HepG2 (cell line): ENCODE measurements around the gene ZFP64. TPM values are rescaled to one million over a fixed set of nuclear protein-coding genes. Genes with fewer than 3 reads are reported as not detected.

Source experiments
- AGO2 ChIP-seq: fragments of 200-400 bp; formaldehyde crosslinking; optimal IDR thresholded peaks from 2 replicates; pipeline ENCODE3; 2017; ENCODE audit warnings: mild to moderate bottlenecking, low read depth, low read length, moderate library complexity
- AKAP8 ChIP-seq: sonication (generic); formaldehyde crosslinking; IDR thresholded peaks from 2 replicates; pipeline ENCODE4 v1.5.1; 2020; ENCODE audit warnings: mild to moderate bottlenecking, missing genetic modification reagents
- BHLHE40 ChIP-seq: IDR thresholded peaks from 2 replicates; pipeline ENCODE4 v1.6.1; 2011; ENCODE audit warnings: low read length, improper control_type of control experiment
- HCFC1 ChIP-seq: fragments of 150-350 bp; IDR thresholded peaks from 2 replicates; pipeline ENCODE4 v1.6.1; 2014; ENCODE audit warnings: low read depth, low read length
- HDAC2 ChIP-seq: sonication (generic); formaldehyde crosslinking; IDR thresholded peaks from 2 replicates; pipeline ENCODE4 v1.4.0; 2020; ENCODE audit warnings: missing genetic modification reagents
- HNRNPUL1 ChIP-seq: fragments of 200-400 bp; formaldehyde crosslinking; IDR thresholded peaks from 2 replicates; pipeline ENCODE4 v1.6.1; 2017; ENCODE audit warnings: low read depth, mild to moderate bottlenecking, low read length, moderate library complexity
- IRF9 ChIP-seq: sonication (generic); formaldehyde crosslinking; IDR thresholded peaks from 2 replicates; pipeline ENCODE4 v1.8.0; 2022; ENCODE audit warnings: missing genetic modification reagents, mild to moderate bottlenecking, borderline replicate concordance
- NR1H2 ChIP-seq: sonication (generic); formaldehyde crosslinking; IDR thresholded peaks from 2 replicates; pipeline ENCODE4 v1.8.1; 2022; ENCODE audit warnings: low read depth, missing genetic modification reagents, borderline replicate concordance
- SOX5 ChIP-seq: IDR thresholded peaks from 2 replicates; pipeline ENCODE4 v1.6.1; 2016; ENCODE audit warnings: borderline replicate concordance
- ZFP36L1 ChIP-seq: sonication (generic); formaldehyde crosslinking; IDR thresholded peaks from 2 replicates; pipeline ENCODE4 v1.8.0; 2022; ENCODE audit warnings: mild to moderate bottlenecking, missing genetic modification reagents, moderate library complexity
- ZGPAT ChIP-seq: IDR thresholded peaks from 2 replicates; pipeline ENCODE4 v1.6.1; 2016; ENCODE audit warnings: mild to moderate bottlenecking
- ZNF282 ChIP-seq: fragments of 450-650 bp; IDR thresholded peaks from 2 replicates; pipeline ENCODE4 v1.6.1; 2018; ENCODE audit not compliant: partially characterized antibody
- ZNF629 ChIP-seq: sonication (generic); formaldehyde crosslinking; conservative IDR thresholded peaks from 2 replicates; pipeline ENCODE4 v1.5.0; 2020; ENCODE audit warnings: missing genetic modification reagents
- ZNF660 ChIP-seq: sonication (generic); formaldehyde crosslinking; IDR thresholded peaks from 2 replicates; pipeline ENCODE4 v1.5.1; 2020; ENCODE audit warnings: mild to moderate bottlenecking, low read depth, missing genetic modification reagents, borderline replicate concordance
- ZNF678 ChIP-seq: sonication (generic); formaldehyde crosslinking; IDR thresholded peaks from 2 replicates; pipeline ENCODE4 v1.4.0; 2020; ENCODE audit warnings: mild to moderate bottlenecking, missing genetic modification reagents
- ZNF713 ChIP-seq: sonication (generic); formaldehyde crosslinking; IDR thresholded peaks from 2 replicates; pipeline ENCODE4 v1.4.0; 2020; ENCODE audit warnings: mild to moderate bottlenecking, missing genetic modification reagents
- ZNF839 ChIP-seq: sonication (generic); formaldehyde crosslinking; IDR thresholded peaks from 2 replicates; pipeline ENCODE4 v1.4.0; 2020; ENCODE audit warnings: missing genetic modification reagents, mild to moderate bottlenecking, borderline replicate concordance
- polyA plus RNA-seq, 8 experiments: library from polyadenylated mRNA; depleted of rRNA in 3 of 8; stranded (reverse) in 7 of 8; unstranded in 1 of 8; fragments of >200 nt; fragmentation: Illumina TruSeq in 4 of 8; extraction: Trizol in 4 of 8; gene quantifications; 2 replicates each; pipeline versions ENCODE4 v1.2.1 to v1.2.3, GENCODE V29; 2011 to 2016; ENCODE audit warnings: low read depth in 4 of 8, missing spikeins in 1 of 8, mixed read lengths in 1 of 8; ENCODE audit not compliant: insufficient read depth in 1 of 8
- total RNA-seq, 5 experiments: library from RNA; depleted of rRNA; stranded (reverse); fragments of >200 nt; fragmentation: Illumina TruSeq; extraction: Trizol; gene quantifications; 2 replicates each; pipeline ENCODE4 v1.2.3, GENCODE V29; 2016; ENCODE audit warnings: low read depth in 1 of 5
- TF ChIP-seq, protein P1 (sequence below): sonication (generic); formaldehyde crosslinking; IDR thresholded peaks from 2 replicates; pipeline ENCODE4 v1.5.1; 2020; ENCODE audit warnings: missing genetic modification reagents, mild to moderate bottlenecking, borderline replicate concordance
- TF ChIP-seq, protein P2 (sequence below): sonication (generic); formaldehyde crosslinking; IDR thresholded peaks from 2 replicates; pipeline ENCODE4 v1.5.0; 2020; ENCODE audit warnings: missing genetic modification reagents
- TF ChIP-seq, protein P3 (sequence below): sonication (generic); formaldehyde crosslinking; IDR thresholded peaks from 2 replicates; pipeline ENCODE4 v1.5.1; 2020; ENCODE audit warnings: missing genetic modification reagents, mild to moderate bottlenecking, borderline replicate concordance

The ZFP64 gene
- total and polyA plus RNA-seq, 2 of the 13 experiments (the other 11 are each of a cell fraction or from before 2014, with no cell fraction given), result 12.0 to 24.3 TPM

DNA sequence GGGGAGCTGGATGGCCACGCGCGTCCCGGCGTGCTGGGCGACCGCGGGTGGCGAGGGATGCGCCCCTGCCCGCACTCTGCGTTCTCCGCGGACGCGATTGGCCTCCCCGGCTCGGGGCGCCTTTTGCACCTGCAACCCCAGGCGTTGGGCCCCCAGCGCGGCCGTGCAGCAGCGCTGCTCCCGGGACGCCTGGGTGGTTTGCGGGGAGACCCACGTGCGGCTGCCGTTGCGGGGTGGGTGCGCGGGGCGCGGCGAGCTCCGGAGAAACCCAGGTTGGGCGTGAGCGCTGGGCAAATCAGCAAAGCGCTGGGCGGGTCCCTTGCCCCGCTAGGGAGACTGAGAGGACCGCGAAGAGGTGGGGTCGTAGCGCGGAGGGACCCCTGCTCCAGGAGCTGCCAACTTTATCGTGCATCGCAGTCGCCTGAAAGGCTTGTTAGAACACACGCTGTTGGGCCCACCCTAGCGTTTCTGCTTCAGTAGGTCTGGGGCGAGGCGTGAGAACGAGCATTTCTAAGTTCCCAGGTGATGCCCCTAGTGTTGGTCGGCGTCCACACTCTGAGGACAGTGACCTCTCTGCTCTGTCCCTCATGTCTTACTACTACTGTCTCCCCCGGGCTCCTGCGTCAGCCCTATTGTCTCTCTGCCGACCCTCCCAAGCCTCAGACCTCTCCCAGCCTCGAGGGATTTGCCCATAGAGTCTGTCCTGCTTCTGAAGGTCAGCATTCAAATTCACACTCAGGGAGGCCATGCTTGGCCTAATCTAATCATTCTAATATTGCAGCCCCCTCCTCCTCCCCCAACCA lies 538 bp upstream of the ZFP64 start (continued):
- TF ChIP-seq AGO2, result peak; percentile 94
- no peak for TF ChIP-seq HNRNPUL1
- no peak; the same call in 1 of the 2 replicates for TF ChIP-seq SOX5 (CRISPR knock-in tag)
- TF ChIP-seq HDAC2 (CRISPR knock-in tag), result no peak; the same call in 1 of the 2 replicates
- TF ChIP-seq ZNF282, result no peak
- TF ChIP-seq ZNF713 (CRISPR knock-in tag), result no peak
- TF ChIP-seq AKAP8 (CRISPR knock-in tag), result no peak; the same call in 1 of the 2 replicates
- TF ChIP-seq ZFP36L1 (CRISPR knock-in tag), result no peak
- TF ChIP-seq NR1H2 (CRISPR knock-in tag), result peak; percentile 61; the same call in 1 of the 2 replicates
- TF ChIP-seq, protein P1, sequence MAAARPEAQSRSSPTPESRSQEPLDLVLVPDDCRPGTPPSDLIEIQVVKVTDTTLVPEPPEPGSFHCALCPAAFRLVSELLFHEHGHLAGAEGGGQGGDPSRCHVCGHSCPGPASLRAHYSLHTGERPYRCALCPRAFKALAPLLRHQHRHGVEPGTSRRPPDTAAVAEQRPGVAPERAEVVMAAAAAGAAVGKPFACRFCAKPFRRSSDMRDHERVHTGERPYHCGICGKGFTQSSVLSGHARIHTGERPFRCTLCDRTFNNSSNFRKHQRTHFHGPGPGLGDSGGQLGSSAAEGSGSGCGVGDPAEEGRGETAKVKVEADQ (CRISPR knock-in tag), result peak; percentile 90; the same call in 1 of the 2 replicates
- TF ChIP-seq IRF9 (CRISPR knock-in tag), result peak; percentile 77; the same call in 1 of the 2 replicates
- TF ChIP-seq ZNF629 (CRISPR knock-in tag), result peak; percentile 30
- no peak for TF ChIP-seq BHLHE40
- no peak for TF ChIP-seq ZNF660 (CRISPR knock-in tag)
- TF ChIP-seq, protein P2, sequence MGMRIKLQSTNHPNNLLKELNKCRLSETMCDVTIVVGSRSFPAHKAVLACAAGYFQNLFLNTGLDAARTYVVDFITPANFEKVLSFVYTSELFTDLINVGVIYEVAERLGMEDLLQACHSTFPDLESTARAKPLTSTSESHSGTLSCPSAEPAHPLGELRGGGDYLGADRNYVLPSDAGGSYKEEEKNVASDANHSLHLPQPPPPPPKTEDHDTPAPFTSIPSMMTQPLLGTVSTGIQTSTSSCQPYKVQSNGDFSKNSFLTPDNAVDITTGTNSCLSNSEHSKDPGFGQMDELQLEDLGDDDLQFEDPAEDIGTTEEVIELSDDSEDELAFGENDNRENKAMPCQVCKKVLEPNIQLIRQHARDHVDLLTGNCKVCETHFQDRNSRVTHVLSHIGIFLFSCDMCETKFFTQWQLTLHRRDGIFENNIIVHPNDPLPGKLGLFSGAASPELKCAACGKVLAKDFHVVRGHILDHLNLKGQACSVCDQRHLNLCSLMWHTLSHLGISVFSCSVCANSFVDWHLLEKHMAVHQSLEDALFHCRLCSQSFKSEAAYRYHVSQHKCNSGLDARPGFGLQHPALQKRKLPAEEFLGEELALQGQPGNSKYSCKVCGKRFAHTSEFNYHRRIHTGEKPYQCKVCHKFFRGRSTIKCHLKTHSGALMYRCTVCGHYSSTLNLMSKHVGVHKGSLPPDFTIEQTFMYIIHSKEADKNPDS (CRISPR knock-in tag), result no peak
- no peak for TF ChIP-seq ZNF678 (CRISPR knock-in tag)
- no peak for TF ChIP-seq HCFC1
- TF ChIP-seq, protein P3, sequence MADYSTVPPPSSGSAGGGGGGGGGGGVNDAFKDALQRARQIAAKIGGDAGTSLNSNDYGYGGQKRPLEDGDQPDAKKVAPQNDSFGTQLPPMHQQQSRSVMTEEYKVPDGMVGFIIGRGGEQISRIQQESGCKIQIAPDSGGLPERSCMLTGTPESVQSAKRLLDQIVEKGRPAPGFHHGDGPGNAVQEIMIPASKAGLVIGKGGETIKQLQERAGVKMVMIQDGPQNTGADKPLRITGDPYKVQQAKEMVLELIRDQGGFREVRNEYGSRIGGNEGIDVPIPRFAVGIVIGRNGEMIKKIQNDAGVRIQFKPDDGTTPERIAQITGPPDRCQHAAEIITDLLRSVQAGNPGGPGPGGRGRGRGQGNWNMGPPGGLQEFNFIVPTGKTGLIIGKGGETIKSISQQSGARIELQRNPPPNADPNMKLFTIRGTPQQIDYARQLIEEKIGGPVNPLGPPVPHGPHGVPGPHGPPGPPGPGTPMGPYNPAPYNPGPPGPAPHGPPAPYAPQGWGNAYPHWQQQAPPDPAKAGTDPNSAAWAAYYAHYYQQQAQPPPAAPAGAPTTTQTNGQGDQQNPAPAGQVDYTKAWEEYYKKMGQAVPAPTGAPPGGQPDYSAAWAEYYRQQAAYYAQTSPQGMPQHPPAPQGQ (CRISPR knock-in tag), result peak; percentile 41; the same call in 1 of the 2 replicates
- TF ChIP-seq ZGPAT, result peak; percentile 27; the same call in 1 of the 2 replicates
- TF ChIP-seq ZNF839 (CRISPR knock-in tag), result no peak
